GM18499 (cell line): ENCODE results near the gene TBX6.
"Not testable (repeated sequence)": the region's sequence is repeated elsewhere in the genome, so short reads cannot be mapped to it uniquely, and the experiment has no call there.

Source experiments
- ATAC-seq: cut with Tn5 transposase; IDR thresholded peaks from one replicate; pipeline ENCODE4 v1.9.1; 2021; ENCODE audit warnings: moderate number of reproducible peaks; ENCODE audit not compliant: insufficient read depth, unreplicated experiment

The TBX6 gene

GRCh38 chr16:30046178-30046577 is 45.5 kb downstream of the TBX6 start:
- ATAC-seq = no peak

GRCh38 chr16:30041841-30042240 is 49.9 kb downstream of the TBX6 start:
- no peak for ATAC-seq

- not testable (repeated sequence) for ATAC-seq
Measured at GRCh38 chr16:30040690-30041089, 51.0 kb downstream of the TBX6 start.

DNA sequence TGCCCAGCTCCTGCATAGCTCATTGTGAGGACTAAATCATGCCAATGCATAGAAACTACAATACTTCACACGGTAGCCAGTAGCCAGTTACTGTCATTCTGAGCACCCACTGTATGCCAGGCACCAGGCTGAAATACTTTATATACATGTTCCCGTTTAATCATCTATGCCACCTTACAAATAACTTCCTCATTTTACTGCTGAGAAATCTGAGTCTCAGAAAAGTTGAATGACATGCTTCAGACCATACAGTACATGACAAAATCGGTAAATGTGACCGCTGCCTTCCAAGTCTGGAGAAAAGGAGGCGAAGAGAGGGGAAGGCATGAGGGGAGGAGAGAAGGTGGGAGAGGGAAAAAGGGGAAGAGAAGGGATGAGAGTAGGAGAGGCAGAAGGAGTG is 51.5 kb downstream of the TBX6 start:
- no peak for ATAC-seq
